ENCODE data around the gene TSC1.

The TSC1 gene

DNA sequence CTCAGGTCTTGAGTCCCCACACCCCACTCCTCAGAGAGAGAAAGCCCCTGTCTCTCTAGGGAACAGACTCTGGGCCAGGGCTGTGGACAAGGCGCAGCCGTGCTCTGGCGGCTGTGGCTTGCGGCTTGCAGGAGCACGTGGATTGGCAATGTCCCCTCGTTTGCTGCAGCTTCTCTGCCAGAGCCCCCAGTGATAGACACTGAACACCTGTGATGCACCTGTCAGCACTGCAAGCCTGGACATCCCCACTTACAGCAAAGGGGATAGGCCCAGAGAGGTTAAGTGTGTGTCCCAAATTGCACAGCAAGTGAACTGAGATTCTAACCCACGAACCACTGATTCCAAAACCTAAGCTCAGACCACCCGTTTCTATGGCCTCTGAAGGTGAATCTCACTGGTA is 41.1 kb upstream of the TSC1 start:
- TF ChIP-seq EZH2phosphoT487 (IDR thresholded peaks at IDR 0.05; ENCODE audit: low read length), result no peak
- TF ChIP-seq, protein P1, sequence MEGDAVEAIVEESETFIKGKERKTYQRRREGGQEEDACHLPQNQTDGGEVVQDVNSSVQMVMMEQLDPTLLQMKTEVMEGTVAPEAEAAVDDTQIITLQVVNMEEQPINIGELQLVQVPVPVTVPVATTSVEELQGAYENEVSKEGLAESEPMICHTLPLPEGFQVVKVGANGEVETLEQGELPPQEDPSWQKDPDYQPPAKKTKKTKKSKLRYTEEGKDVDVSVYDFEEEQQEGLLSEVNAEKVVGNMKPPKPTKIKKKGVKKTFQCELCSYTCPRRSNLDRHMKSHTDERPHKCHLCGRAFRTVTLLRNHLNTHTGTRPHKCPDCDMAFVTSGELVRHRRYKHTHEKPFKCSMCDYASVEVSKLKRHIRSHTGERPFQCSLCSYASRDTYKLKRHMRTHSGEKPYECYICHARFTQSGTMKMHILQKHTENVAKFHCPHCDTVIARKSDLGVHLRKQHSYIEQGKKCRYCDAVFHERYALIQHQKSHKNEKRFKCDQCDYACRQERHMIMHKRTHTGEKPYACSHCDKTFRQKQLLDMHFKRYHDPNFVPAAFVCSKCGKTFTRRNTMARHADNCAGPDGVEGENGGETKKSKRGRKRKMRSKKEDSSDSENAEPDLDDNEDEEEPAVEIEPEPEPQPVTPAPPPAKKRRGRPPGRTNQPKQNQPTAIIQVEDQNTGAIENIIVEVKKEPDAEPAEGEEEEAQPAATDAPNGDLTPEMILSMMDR (IDR thresholded peaks at IDR 0.05; ENCODE audit: low read length), result no peak
- no peak for TF ChIP-seq EZH2 (optimal IDR thresholded peaks at IDR 0.05; ENCODE audit: low read depth, low read length)
- Histone ChIP-seq H3K27me3 (replicated peaks; ENCODE audit: insufficient read depth, low read length) (peaks cover 98% of the 10 kb centered on the region), H4K20me1 (ENCODE audit: insufficient read depth, low read length) (no peaks in the 10 kb centered on the region), H3F3A (ENCODE audit: insufficient read depth, low read length) (no peaks in the 10 kb centered on the region), H2AFZ (ENCODE audit: low read length) (no peak overlapping the region), H3K4me2 (ENCODE audit: low read depth, low read length) (no peak overlapping the region), H3K9me3 (replicated peaks; ENCODE audit: insufficient read depth, low read length) (no peaks in the 10 kb centered on the region), H3K4me3 (ENCODE audit: low read length) (no peak overlapping the region), H3K9ac (ENCODE audit: low read length) (no peak overlapping the region), H3K9me2 (replicated peaks; ENCODE audit: insufficient read depth, low read length) (no peaks in the 10 kb centered on the region), H3K79me2 (ENCODE audit: low read length) (no peaks in the 10 kb centered on the region), H3K36me3 (replicated peaks; ENCODE audit: insufficient read depth, low read length) (no peaks in the 10 kb centered on the region), H3K4me1 (ENCODE audit: low read length) (no peaks in the 10 kb centered on the region), H3K27ac (ENCODE audit: low read length) (no peak overlapping the region)
- no peak for DNase-seq

DNA sequence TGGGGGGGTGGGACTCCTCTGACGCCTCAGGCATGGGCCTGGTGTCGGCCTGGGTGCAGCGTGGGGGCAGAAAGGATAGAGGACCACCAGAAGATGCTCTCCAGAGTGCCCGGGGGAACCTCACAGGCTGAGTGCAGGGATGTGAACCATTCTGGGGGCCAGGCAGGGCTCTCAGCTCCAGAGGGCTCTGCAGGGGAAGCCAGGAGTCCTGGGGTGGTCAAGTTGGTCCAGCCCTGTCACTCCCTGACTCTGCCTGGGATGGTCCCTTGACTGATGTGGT is 40.6 kb upstream of the TSC1 start:
- DNase-seq, result no peak
- Histone ChIP-seq H3K9me2 (replicated peaks; ENCODE audit: insufficient read depth, low read length) (no peaks in the 10 kb centered on the region), H3K9me3 (replicated peaks; ENCODE audit: insufficient read depth, low read length) (no peaks in the 10 kb centered on the region), H3K36me3 (replicated peaks; ENCODE audit: insufficient read depth, low read length) (no peaks in the 10 kb centered on the region), H4K20me1 (ENCODE audit: insufficient read depth, low read length) (no peaks in the 10 kb centered on the region), H3K79me2 (ENCODE audit: low read length) (no peaks in the 10 kb centered on the region), H2AFZ (ENCODE audit: low read length) (no peak overlapping the region), H3K4me1 (ENCODE audit: low read length) (no peaks in the 10 kb centered on the region), H3K27me3 (replicated peaks; ENCODE audit: insufficient read depth, low read length) (peaks cover 98% of the 10 kb centered on the region), H3K9ac (ENCODE audit: low read length) (no peak overlapping the region), H3F3A (ENCODE audit: insufficient read depth, low read length) (no peaks in the 10 kb centered on the region), H3K27ac (ENCODE audit: low read length) (no peak overlapping the region), H3K4me3 (ENCODE audit: low read length) (no peak overlapping the region), H3K4me2 (ENCODE audit: low read depth, low read length) (no peak overlapping the region)
- TF ChIP-seq, protein P1 (IDR thresholded peaks at IDR 0.05; ENCODE audit: low read length), result no peak

DNA sequence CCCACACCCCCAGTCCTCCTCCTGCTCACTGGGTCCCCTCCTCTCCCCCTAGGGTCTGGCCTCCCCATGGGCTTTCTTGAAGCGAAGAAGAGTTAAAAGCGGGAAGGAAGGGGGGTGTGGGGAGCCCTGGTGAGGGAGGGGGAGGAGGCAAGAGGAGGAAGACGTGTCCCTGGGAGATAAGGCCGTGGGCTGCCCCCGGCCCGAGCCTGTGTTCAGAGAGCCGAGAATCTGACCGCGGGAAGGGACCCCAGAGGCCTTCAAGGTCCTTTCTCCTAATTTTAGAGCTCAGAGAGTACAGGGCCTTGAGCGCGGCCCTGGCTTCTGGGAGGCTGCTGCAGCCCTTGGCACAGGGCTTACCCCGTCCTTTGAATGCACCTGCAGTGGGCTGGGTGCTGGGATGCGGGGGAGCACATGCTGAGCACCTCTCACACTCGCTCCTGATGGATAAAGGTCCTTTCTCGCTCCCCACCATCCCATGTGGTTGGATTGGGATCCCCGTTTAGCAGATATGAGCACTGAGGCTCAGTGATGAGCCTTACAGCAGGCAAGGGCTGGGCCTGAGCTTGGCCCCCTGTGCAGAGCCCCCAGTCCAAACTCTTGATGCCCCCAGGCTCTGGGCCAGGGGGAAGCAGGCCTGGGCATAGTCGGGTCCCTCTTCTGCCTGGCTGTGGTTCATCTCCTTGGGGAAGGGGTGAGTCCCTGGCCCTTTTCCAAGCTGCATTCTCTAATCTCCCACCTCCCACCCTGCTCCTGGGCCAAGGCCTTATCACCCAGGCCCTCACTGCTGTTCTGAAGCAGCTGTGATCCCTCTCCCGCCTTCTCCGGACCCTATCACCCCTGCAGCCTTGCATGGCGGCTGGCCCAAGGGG is 40.0 kb upstream of the TSC1 start:
- TF ChIP-seq EZH2phosphoT487 (IDR thresholded peaks at IDR 0.05; ENCODE audit: low read length), result no peak
- no peaks in the 10 kb centered on the region for H4K20me1 ChIP-seq (ENCODE audit: insufficient read depth, low read length)
- H3K4me2 ChIP-seq (ENCODE audit: low read depth, low read length), result no peak overlapping the region
- no peaks in the 10 kb centered on the region for H3K79me2 ChIP-seq (ENCODE audit: low read length)
- H3K9me2 ChIP-seq (replicated peaks; ENCODE audit: insufficient read depth, low read length), result no peaks in the 10 kb centered on the region
- H2AFZ ChIP-seq (ENCODE audit: low read length), result no peak overlapping the region
- peaks cover 98% of the 10 kb centered on the region for H3K27me3 ChIP-seq (replicated peaks; ENCODE audit: insufficient read depth, low read length)
- H3K9ac ChIP-seq (ENCODE audit: low read length), result no peak overlapping the region
- no peak overlapping the region for H3K4me3 ChIP-seq (ENCODE audit: low read length)
- H3K36me3 ChIP-seq (replicated peaks; ENCODE audit: insufficient read depth, low read length), result no peaks in the 10 kb centered on the region
- H3K4me1 ChIP-seq (ENCODE audit: low read length), result no peaks in the 10 kb centered on the region
- no peak for DNase-seq
- H3K9me3 ChIP-seq (replicated peaks; ENCODE audit: insufficient read depth, low read length), result no peaks in the 10 kb centered on the region
- H3F3A ChIP-seq (ENCODE audit: insufficient read depth, low read length), result no peaks in the 10 kb centered on the region
- H3K27ac ChIP-seq (ENCODE audit: low read length), result no peak overlapping the region

DNA sequence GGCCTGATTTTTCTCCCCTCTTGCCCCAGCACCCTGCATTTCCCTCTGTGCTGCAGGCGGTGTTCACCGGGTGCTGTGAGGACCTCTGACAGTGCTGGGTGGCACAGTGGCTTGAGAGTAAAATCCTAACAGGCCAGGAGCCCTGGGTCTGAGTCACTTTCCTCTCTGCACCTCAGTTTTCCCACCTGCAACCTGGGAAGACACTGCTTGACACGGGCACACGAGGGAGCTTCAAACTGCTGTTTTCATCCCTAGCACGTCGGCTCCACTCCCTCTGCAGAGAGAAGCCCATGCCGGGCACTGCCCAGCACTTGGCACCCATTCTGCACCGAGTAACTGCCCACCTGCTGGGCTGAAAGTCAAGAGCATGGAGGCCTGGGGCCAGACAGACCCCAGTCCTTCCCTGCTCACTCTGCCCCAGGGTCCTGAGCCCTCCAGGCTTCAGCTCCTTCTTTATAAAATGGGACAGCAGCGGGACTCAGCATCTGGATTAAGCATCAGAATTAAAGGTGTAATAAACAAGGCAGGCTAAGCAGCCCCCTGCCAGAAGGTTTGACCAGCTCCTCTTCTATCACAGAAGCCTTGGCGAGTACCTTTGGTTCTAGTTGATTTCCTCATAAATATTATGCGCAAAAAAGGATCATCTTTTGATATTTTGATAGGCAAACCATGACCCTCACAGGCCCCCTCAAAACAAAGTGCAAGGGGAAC is 39.2 kb upstream of the TSC1 start:
- Histone ChIP-seq H3K27me3 (replicated peaks; ENCODE audit: insufficient read depth, low read length) (peaks cover 98% of the 10 kb centered on the region), H2AFZ (ENCODE audit: low read length) (no peak overlapping the region), H4K20me1 (ENCODE audit: insufficient read depth, low read length) (no peaks in the 10 kb centered on the region), H3K9me3 (replicated peaks; ENCODE audit: insufficient read depth, low read length) (no peaks in the 10 kb centered on the region), H3K79me2 (ENCODE audit: low read length) (no peaks in the 10 kb centered on the region), H3K4me1 (ENCODE audit: low read length) (no peaks in the 10 kb centered on the region), H3K9ac (ENCODE audit: low read length) (no peak overlapping the region), H3K9me2 (replicated peaks; ENCODE audit: insufficient read depth, low read length) (no peaks in the 10 kb centered on the region), H3F3A (ENCODE audit: insufficient read depth, low read length) (no peaks in the 10 kb centered on the region), H3K4me3 (ENCODE audit: low read length) (no peak overlapping the region), H3K36me3 (replicated peaks; ENCODE audit: insufficient read depth, low read length) (no peaks in the 10 kb centered on the region), H3K4me2 (ENCODE audit: low read depth, low read length) (no peak overlapping the region), H3K27ac (ENCODE audit: low read length) (no peak overlapping the region)
- TF ChIP-seq EZH2 (optimal IDR thresholded peaks at IDR 0.05; ENCODE audit: low read depth, low read length) (no peak), EZH2phosphoT487 (IDR thresholded peaks at IDR 0.05; ENCODE audit: low read length) (no peak)
- TF ChIP-seq, protein P1 (IDR thresholded peaks at IDR 0.05; ENCODE audit: low read length), result no peak
- DNase-seq, result no peak
